ENCODE data around the gene CP. TPM values are rescaled to one million over a fixed set of nuclear protein-coding genes. Genes with fewer than 3 reads are reported as not detected.

Gene CP
- polyA plus RNA-seq, 1 experiment, result 0.10 TPM

GRCh38 chr3:149247929-149248691 lies 26.5 kb upstream of the CP start:
- DNase-seq (ENCODE audit: low read depth, low spot score), result no peak
- Histone ChIP-seq H3K27ac (ENCODE audit: low read depth, low read length) (no peak overlapping the region), H3K4me3 (ENCODE audit: low read depth, low read length) (no peak overlapping the region), H3K27me3 (ENCODE audit: control insufficient read depth, insufficient read depth, low read length) (no peaks in the 10 kb centered on the region), H3K9me3 (ENCODE audit: control insufficient read depth, insufficient read depth, low read length) (no peaks in the 10 kb centered on the region)
- ChIA-PET CTCF (interaction anchor here (0.7 kb wide), 2 partner anchors 24 to 97 kb away, joined by 4 to 10 read pairs; no protein-coding TSS in a partner anchor), POLR2A (no interaction called here)
- no peak for TF ChIP-seq CTCF (IDR thresholded peaks at IDR 0.05; ENCODE audit: low read depth, low read length)

GRCh38 chr3:149247008-149247710 lies 25.5 kb upstream of the CP start:
- Histone ChIP-seq H3K27ac (ENCODE audit: low read depth, low read length) (no peak overlapping the region), H3K9me3 (ENCODE audit: control insufficient read depth, insufficient read depth, low read length) (no peaks in the 10 kb centered on the region), H3K4me3 (ENCODE audit: low read depth, low read length) (no peak overlapping the region), H3K27me3 (ENCODE audit: control insufficient read depth, insufficient read depth, low read length) (no peaks in the 10 kb centered on the region)
- TF ChIP-seq CTCF (IDR thresholded peaks at IDR 0.05; ENCODE audit: low read depth, low read length), result no peak
- no peak for DNase-seq (ENCODE audit: low read depth, low spot score)
- ChIA-PET CTCF (interaction anchor here (0.7 kb wide), 2 partner anchors 25 to 96 kb away, joined by 4 to 10 read pairs; no protein-coding TSS in a partner anchor), POLR2A (no interaction called here)

GRCh38 chr3:149245738-149246451 lies 24.3 kb upstream of the CP start:
- Histone ChIP-seq H3K27ac (ENCODE audit: low read depth, low read length) (no peak overlapping the region), H3K4me3 (ENCODE audit: low read depth, low read length) (no peak overlapping the region), H3K9me3 (ENCODE audit: control insufficient read depth, insufficient read depth, low read length) (no peaks in the 10 kb centered on the region), H3K27me3 (ENCODE audit: control insufficient read depth, insufficient read depth, low read length) (no peaks in the 10 kb centered on the region)
- ChIA-PET CTCF (no interaction called here), POLR2A (no interaction called here)
- DNase-seq (ENCODE audit: low read depth, low spot score), result no peak
- TF ChIP-seq CTCF (IDR thresholded peaks at IDR 0.05; ENCODE audit: low read depth, low read length), result no peak

- TF ChIP-seq CTCF (IDR thresholded peaks at IDR 0.05; ENCODE audit: low read depth, low read length), result no peak
- Histone ChIP-seq H3K27ac (ENCODE audit: low read depth, low read length) (no peak overlapping the region), H3K4me3 (ENCODE audit: low read depth, low read length) (no peak overlapping the region), H3K9me3 (ENCODE audit: control insufficient read depth, insufficient read depth, low read length) (no peaks in the 10 kb centered on the region), H3K27me3 (ENCODE audit: control insufficient read depth, insufficient read depth, low read length) (no peaks in the 10 kb centered on the region)
- POLR2A ChIA-PET, result no interaction called here
- DNase-seq (ENCODE audit: low read depth, low spot score), result no peak
- CTCF ChIA-PET, result interaction anchor here (0.6 kb wide), 1 partner anchor 281 kb away, joined by 3 read pairs; no protein-coding TSS in a partner anchor
Observed at GRCh38 chr3:149243540-149243939, 21.9 kb upstream of the CP start.

Measured in AG04450 (cell line).